Lower leg skin (tissue), 3 donors: ENCODE results near the gene ATG16L2.

Source experiments
- POLR2A ChIP-seq, 2 donors: fragments of 450-650 bp; IDR thresholded peaks; one replicate each; pipeline ENCODE4 v1.6.1; 2016 to 2017; ENCODE audit warnings: antibody characterized with exemption in 2 of 2, mild to moderate bottlenecking in 1 of 2, moderate library complexity in 1 of 2
- TF ChIP-seq, protein P1 (sequence below), 3 donors: fragments of 450-650 bp; IDR thresholded peaks; one replicate each; pipeline ENCODE4 v1.5.1; 2016; ENCODE audit warnings: antibody characterized with exemption in 3 of 3, mild to moderate bottlenecking in 3 of 3, moderate library complexity in 2 of 3

DNA sequence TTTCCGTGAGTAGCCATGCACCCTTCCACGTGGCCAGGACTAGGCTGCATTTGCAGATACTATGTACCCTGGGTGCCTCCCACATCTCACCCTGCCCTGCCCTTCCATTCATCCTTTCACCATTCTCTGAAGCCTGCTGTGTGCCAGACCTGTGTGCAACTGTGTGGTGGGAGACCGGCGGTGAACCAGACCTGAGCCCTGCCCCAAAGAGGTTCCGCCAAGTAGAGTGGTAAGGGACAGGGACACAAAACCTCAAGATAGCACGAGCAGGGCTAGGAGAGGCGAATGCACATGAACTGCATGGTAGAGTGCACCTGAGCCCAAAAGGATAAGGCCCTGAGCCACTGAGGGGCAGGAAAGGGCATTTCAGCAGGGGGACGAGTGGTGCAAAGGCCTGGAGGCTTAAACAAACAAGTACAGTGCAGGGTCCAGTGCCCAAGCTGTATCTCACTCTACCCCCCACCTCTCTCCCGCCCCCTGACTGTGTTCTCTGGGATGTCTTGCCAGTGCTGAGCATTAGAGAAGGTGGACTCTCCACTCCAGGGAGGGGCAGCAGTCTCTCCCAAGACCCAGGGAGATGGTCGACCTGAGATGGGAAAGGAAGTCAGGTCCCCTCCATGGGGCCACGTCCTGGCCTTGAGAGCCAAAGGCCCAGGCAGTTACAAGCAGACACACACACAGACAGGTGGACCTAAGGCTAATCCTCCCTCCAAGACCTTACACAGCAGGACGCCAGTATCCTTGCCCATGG, 47.9 kb upstream of the ATG16L2 start:
- TF ChIP-seq, protein P1, sequence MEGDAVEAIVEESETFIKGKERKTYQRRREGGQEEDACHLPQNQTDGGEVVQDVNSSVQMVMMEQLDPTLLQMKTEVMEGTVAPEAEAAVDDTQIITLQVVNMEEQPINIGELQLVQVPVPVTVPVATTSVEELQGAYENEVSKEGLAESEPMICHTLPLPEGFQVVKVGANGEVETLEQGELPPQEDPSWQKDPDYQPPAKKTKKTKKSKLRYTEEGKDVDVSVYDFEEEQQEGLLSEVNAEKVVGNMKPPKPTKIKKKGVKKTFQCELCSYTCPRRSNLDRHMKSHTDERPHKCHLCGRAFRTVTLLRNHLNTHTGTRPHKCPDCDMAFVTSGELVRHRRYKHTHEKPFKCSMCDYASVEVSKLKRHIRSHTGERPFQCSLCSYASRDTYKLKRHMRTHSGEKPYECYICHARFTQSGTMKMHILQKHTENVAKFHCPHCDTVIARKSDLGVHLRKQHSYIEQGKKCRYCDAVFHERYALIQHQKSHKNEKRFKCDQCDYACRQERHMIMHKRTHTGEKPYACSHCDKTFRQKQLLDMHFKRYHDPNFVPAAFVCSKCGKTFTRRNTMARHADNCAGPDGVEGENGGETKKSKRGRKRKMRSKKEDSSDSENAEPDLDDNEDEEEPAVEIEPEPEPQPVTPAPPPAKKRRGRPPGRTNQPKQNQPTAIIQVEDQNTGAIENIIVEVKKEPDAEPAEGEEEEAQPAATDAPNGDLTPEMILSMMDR (IDR thresholded peaks at IDR 0.05) = no peak
- no peak for TF ChIP-seq POLR2A (IDR thresholded peaks at IDR 0.05)
